ENCODE measurements around the gene TBATA.

TBATA gene

GRCh38 chr10:70807556-70807955 lies 22.4 kb upstream of the TBATA start:
- H3K9me3 ChIP-seq (ENCODE audit: control insufficient read depth in 2 of 2, low read length in 2 of 2) = no peaks in the 10 kb centered on the region
- H3K27me3 ChIP-seq (ENCODE audit: control insufficient read depth in 1 of 2, insufficient read depth in 2 of 2, low read length in 2 of 2) = peaks cover 0 to 2% of the 10 kb centered on the region in 2 donors
- no peaks in the 10 kb centered on the region for H3K4me1 ChIP-seq (ENCODE audit: control insufficient read depth, insufficient read depth, low read length)
- no peaks in the 10 kb centered on the region for H3K36me3 ChIP-seq (ENCODE audit: control insufficient read depth in 2 of 2, insufficient read depth in 2 of 2, low read length in 2 of 2)
- H3K9ac ChIP-seq (ENCODE audit: low read length in 2 of 2) = no peak overlapping the region
- H3K4me3 ChIP-seq (ENCODE audit: low read length in 2 of 2) = no peak overlapping the region
- H3K27ac ChIP-seq (ENCODE audit: low read length) = no peak overlapping the region

DNA sequence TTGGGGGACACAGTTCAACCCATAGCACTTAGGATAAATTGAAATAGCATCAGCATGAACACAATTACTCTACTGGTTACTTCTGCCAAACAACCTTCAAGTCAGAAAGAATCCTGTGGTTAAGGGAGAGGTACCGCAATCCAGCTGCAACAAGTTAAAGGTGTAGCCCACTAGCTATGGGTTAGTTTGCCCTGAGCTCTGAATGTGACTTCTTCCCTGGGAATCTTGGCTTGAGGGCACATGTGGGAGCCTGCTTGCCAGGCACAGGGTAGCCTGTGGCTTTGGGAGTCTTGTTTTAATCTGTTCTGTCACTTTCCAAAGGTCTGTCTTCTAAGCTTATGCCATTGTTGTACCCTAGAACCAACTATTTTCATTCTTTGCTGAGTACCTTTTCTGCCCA lies 21.7 kb upstream of the TBATA start:
- Histone ChIP-seq H3K27me3 (ENCODE audit: control insufficient read depth in 1 of 2, insufficient read depth in 2 of 2, low read length in 2 of 2) (peaks cover 0 to 2% of the 10 kb centered on the region in 2 donors), H3K4me3 (ENCODE audit: low read length in 2 of 2) (no peak overlapping the region), H3K9me3 (ENCODE audit: control insufficient read depth in 2 of 2, low read length in 2 of 2) (no peaks in the 10 kb centered on the region), H3K9ac (ENCODE audit: low read length in 2 of 2) (no peak overlapping the region), H3K27ac (ENCODE audit: low read length) (no peak overlapping the region), H3K4me1 (ENCODE audit: control insufficient read depth, insufficient read depth, low read length) (no peaks in the 10 kb centered on the region), H3K36me3 (ENCODE audit: control insufficient read depth in 2 of 2, insufficient read depth in 2 of 2, low read length in 2 of 2) (no peaks in the 10 kb centered on the region)

- Histone ChIP-seq H3K9ac (ENCODE audit: low read length in 2 of 2) (no peak overlapping the region), H3K36me3 (ENCODE audit: control insufficient read depth in 2 of 2, insufficient read depth in 2 of 2, low read length in 2 of 2) (no peaks in the 10 kb centered on the region), H3K4me1 (ENCODE audit: control insufficient read depth, insufficient read depth, low read length) (no peaks in the 10 kb centered on the region), H3K9me3 (ENCODE audit: control insufficient read depth in 2 of 2, low read length in 2 of 2) (no peaks in the 10 kb centered on the region), H3K27me3 (ENCODE audit: control insufficient read depth in 1 of 2, insufficient read depth in 2 of 2, low read length in 2 of 2) (peaks cover 0 to 2% of the 10 kb centered on the region in 2 donors), H3K4me3 (ENCODE audit: low read length in 2 of 2) (no peak overlapping the region), H3K27ac (ENCODE audit: low read length) (no peak overlapping the region)
These were observed 20.5 kb upstream of the TBATA start for GRCh38 chr10:70805619-70806215.

DNA sequence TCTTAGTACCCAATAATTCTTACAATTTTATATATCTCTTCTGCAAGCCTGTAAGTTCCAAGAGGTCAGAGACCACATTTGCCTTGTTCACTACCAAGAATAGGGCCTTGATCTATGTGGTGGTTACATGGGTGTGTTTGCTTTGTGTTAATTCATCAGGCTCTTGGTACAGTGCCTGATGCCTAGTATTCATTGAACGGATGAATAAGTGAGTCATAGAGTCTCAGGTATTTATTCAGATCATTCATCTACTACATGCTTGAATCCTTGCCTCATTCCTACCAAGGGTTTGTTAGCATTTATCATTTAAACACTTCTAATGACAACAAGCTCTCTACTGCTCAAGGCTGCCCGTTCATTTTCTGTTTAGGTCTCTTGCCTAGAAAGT lies 19.2 kb upstream of the TBATA start:
- H3K36me3 ChIP-seq (ENCODE audit: control insufficient read depth in 2 of 2, insufficient read depth in 2 of 2, low read length in 2 of 2) = no peaks in the 10 kb centered on the region
- no peak overlapping the region for H3K9ac ChIP-seq (ENCODE audit: low read length in 2 of 2)
- H3K27me3 ChIP-seq (ENCODE audit: control insufficient read depth in 1 of 2, insufficient read depth in 2 of 2, low read length in 2 of 2) = peaks cover 0 to 2% of the 10 kb centered on the region in 2 donors
- H3K9me3 ChIP-seq (ENCODE audit: control insufficient read depth in 2 of 2, low read length in 2 of 2) = no peaks in the 10 kb centered on the region
- no peak overlapping the region for H3K4me3 ChIP-seq (ENCODE audit: low read length in 2 of 2)
- H3K4me1 ChIP-seq (ENCODE audit: control insufficient read depth, insufficient read depth, low read length) = no peaks in the 10 kb centered on the region
- H3K27ac ChIP-seq (ENCODE audit: low read length) = no peak overlapping the region

- no peaks in the 10 kb centered on the region for H3K36me3 ChIP-seq (ENCODE audit: control insufficient read depth in 2 of 2, insufficient read depth in 2 of 2, low read length in 2 of 2)
- no peak overlapping the region for H3K27ac ChIP-seq (ENCODE audit: low read length)
- H3K4me3 ChIP-seq (ENCODE audit: low read length in 2 of 2) = no peak overlapping the region
- H3K4me1 ChIP-seq (ENCODE audit: control insufficient read depth, insufficient read depth, low read length) = no peaks in the 10 kb centered on the region
- no peaks in the 10 kb centered on the region for H3K9me3 ChIP-seq (ENCODE audit: control insufficient read depth in 2 of 2, low read length in 2 of 2)
- H3K9ac ChIP-seq (ENCODE audit: low read length in 2 of 2) = no peak overlapping the region
- peaks cover 0 to 2% of the 10 kb centered on the region in 2 donors for H3K27me3 ChIP-seq (ENCODE audit: control insufficient read depth in 1 of 2, insufficient read depth in 2 of 2, low read length in 2 of 2)
These were observed 18.7 kb upstream of the TBATA start for GRCh38 chr10:70803775-70804420.

DNA sequence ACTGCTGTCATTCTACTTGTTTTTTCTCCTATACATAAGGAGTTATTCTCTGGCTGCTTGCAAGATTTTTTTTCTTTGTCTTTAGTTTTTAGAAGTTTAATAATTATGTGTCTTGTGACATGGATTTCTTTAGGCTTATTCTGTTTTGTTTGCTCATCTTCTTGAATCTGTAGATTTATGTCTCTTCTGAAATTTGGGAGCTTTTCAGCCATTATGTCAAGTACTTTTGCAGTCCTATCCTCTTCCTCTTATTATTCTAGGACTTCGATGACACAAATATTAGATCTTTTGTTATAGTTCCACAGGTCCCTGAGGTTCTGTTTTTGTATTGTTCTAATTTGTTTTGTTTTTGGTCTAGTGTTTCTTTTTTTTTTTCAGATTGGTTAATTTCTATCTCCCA lies 16.7 kb upstream of the TBATA start:
- H3K9me3 ChIP-seq (ENCODE audit: control insufficient read depth in 2 of 2, low read length in 2 of 2) = no peaks in the 10 kb centered on the region
- no peaks in the 10 kb centered on the region for H3K4me1 ChIP-seq (ENCODE audit: control insufficient read depth, insufficient read depth, low read length)
- H3K27me3 ChIP-seq (ENCODE audit: control insufficient read depth in 1 of 2, insufficient read depth in 2 of 2, low read length in 2 of 2) = peaks cover 0 to 6% of the 10 kb centered on the region in 2 donors
- H3K4me3 ChIP-seq (ENCODE audit: low read length in 2 of 2) = no peak overlapping the region
- no peaks in the 10 kb centered on the region for H3K36me3 ChIP-seq (ENCODE audit: control insufficient read depth in 2 of 2, insufficient read depth in 2 of 2, low read length in 2 of 2)
- no peak overlapping the region for H3K9ac ChIP-seq (ENCODE audit: low read length in 2 of 2)
- H3K27ac ChIP-seq (ENCODE audit: low read length) = no peak overlapping the region

DNA sequence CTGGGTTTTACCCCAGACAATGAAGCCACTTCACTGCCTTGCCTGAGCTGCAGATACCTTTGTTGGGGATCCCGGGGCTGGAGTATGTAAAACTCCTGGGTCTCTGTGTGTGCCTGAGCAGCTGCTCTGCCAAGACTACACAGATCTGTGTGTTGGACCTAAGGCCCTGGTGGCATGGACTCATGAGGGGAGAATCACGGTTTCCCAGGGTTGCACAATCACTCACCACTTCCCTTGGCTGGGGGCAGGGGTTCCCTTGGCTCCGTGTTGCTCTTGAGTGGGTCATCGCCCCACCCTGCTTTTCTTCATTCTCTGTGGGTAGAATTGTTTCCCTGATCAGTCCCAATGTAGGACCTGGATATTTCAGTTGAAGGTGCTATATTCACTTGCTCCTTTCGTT lies 13.9 kb upstream of the TBATA start:
- no peak overlapping the region for H3K9ac ChIP-seq (ENCODE audit: low read length in 2 of 2)
- H3K4me3 ChIP-seq (ENCODE audit: low read length in 2 of 2) = no peak overlapping the region
- no peaks in the 10 kb centered on the region for H3K4me1 ChIP-seq (ENCODE audit: control insufficient read depth, insufficient read depth, low read length)
- H3K36me3 ChIP-seq (ENCODE audit: control insufficient read depth in 2 of 2, insufficient read depth in 2 of 2, low read length in 2 of 2) = no peaks in the 10 kb centered on the region
- no peak overlapping the region for H3K27ac ChIP-seq (ENCODE audit: low read length)
- H3K9me3 ChIP-seq (ENCODE audit: control insufficient read depth in 2 of 2, low read length in 2 of 2) = no peaks in the 10 kb centered on the region
- H3K27me3 ChIP-seq (ENCODE audit: control insufficient read depth in 1 of 2, insufficient read depth in 2 of 2, low read length in 2 of 2) = peaks cover 0 to 8% of the 10 kb centered on the region in 2 donors

DNA sequence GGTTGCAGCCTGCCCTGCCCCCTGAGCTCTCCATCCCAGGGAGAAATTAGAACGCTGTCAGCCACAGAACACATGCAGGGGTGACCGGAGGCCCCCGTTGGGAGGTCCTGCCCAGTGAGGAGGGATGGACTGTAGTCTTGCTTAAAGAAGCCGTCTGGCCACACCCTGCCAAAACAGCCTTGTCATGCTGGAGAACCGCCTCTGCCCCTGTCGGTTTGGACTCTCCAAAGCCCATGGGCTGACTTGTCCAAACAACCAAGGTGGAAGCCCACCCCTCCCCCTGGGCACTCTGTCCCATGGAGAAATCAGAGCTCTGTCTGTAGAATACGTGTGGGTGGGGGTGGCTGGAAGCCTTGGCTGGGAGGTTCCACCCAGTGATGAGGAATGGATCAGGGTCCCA lies 12.7 kb upstream of the TBATA start:
- Histone ChIP-seq H3K9me3 (ENCODE audit: control insufficient read depth in 2 of 2, low read length in 2 of 2) (no peaks in the 10 kb centered on the region), H3K9ac (ENCODE audit: low read length in 2 of 2) (no peak overlapping the region), H3K36me3 (ENCODE audit: control insufficient read depth in 2 of 2, insufficient read depth in 2 of 2, low read length in 2 of 2) (no peaks in the 10 kb centered on the region), H3K27ac (ENCODE audit: low read length) (no peak overlapping the region), H3K27me3 (ENCODE audit: control insufficient read depth in 1 of 2, insufficient read depth in 2 of 2, low read length in 2 of 2) (peaks cover 0 to 8% of the 10 kb centered on the region in 2 donors), H3K4me3 (ENCODE audit: low read length in 2 of 2) (no peak overlapping the region), H3K4me1 (ENCODE audit: control insufficient read depth, insufficient read depth, low read length) (no peaks in the 10 kb centered on the region)

- H3K27ac ChIP-seq (ENCODE audit: low read length) = no peak overlapping the region
- H3K9ac ChIP-seq (ENCODE audit: low read length in 2 of 2) = no peak overlapping the region
- peaks cover 0 to 8% of the 10 kb centered on the region in 2 donors for H3K27me3 ChIP-seq (ENCODE audit: control insufficient read depth in 1 of 2, insufficient read depth in 2 of 2, low read length in 2 of 2)
- H3K36me3 ChIP-seq (ENCODE audit: control insufficient read depth in 2 of 2, insufficient read depth in 2 of 2, low read length in 2 of 2) = no peaks in the 10 kb centered on the region
- H3K9me3 ChIP-seq (ENCODE audit: control insufficient read depth in 2 of 2, low read length in 2 of 2) = no peaks in the 10 kb centered on the region
- no peaks in the 10 kb centered on the region for H3K4me1 ChIP-seq (ENCODE audit: control insufficient read depth, insufficient read depth, low read length)
- no peak overlapping the region for H3K4me3 ChIP-seq (ENCODE audit: low read length in 2 of 2)
These were observed 10.4 kb upstream of the TBATA start for GRCh38 chr10:70795613-70796012.

DNA sequence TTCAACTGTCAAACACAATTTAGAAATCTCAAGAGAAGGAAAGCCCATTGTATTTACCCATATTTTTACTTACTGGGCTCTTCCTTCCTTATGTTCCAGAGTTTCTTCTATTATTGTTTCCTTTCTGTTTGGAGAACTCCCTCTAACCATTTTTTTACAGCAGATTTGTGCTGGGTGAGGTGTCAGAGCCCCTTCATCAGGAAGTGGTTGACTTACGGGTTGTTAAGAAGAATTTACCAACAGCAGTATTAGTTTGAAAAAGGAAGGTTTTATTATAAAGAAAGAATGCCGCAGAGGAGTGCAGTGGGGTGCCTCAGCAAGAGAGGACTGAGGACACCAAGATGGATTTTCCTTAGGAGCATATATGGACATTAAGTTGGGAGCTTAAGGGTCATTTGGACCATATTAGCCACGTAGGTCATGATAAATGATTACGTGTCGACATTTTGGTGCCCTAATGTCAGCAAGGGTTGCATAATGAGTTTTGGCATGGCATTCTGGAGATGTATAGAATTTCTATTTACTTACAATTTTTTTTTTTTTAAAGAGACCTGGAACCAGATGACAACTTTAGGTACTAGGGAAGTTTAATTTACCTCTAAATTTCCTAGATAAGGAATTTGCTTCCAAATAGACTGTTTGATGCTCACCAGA lies 6.3 kb upstream of the TBATA start:
- H3K4me1 ChIP-seq (ENCODE audit: control insufficient read depth, insufficient read depth, low read length) = no peaks in the 10 kb centered on the region
- H3K27ac ChIP-seq (ENCODE audit: low read length) = no peak overlapping the region
- H3K4me3 ChIP-seq (ENCODE audit: low read length in 2 of 2) = no peak overlapping the region
- H3K27me3 ChIP-seq (ENCODE audit: control insufficient read depth in 1 of 2, insufficient read depth in 2 of 2, low read length in 2 of 2) = peaks cover 0 to 2% of the 10 kb centered on the region in 2 donors
- H3K9me3 ChIP-seq (ENCODE audit: control insufficient read depth in 2 of 2, low read length in 2 of 2) = peaks cover 0 to 3% of the 10 kb centered on the region in 2 donors
- H3K36me3 ChIP-seq (ENCODE audit: control insufficient read depth in 2 of 2, insufficient read depth in 2 of 2, low read length in 2 of 2) = no peaks in the 10 kb centered on the region
- H3K9ac ChIP-seq (ENCODE audit: low read length in 2 of 2) = no peak overlapping the region

Data from stomach smooth muscle (tissue), 2 donors.